ENCODE results near the gene ELAVL2. TPM values are rescaled to one million over a fixed set of nuclear protein-coding genes. Genes with fewer than 3 reads are reported as not detected.

The ELAVL2 gene
- total RNA-seq, 1 experiment from 2014 or later, result 16.3 TPM

DNA sequence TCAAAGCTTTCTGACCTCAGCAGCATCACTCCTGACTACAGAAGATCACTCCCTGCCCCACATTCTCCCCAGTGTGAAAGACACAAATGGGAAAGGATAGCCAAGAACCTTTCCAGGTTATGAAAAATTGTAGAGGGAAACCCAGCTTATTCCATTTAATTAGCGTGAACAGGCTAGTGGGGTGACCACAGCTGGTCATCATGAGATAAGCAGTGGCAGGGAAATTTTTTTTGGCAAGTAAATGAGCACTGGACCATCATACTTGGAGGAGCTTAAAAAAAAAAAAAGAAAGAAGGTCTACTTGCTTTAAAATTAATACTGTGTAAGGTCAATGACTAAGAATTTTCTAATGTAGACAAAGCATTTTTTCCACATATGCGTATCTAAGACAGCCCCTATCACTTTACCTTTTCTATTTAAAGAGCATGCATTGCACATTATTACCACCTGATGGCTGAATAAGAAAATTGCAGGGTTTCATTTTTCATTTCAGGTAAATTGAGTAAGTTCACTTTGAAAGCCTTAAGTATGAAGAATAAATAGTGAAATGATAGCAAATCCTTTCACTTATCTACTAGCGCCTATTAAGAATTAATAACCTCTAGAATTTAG, 123.6 kb downstream of the ELAVL2 start:
- no peaks in the 10 kb centered on the region for H3F3A ChIP-seq (ENCODE audit: low read length, unreplicated experiment)
- H3K4me1 ChIP-seq (ENCODE audit: insufficient read depth, low read length), result peaks cover 58% of the 10 kb centered on the region
- H3K9me3 ChIP-seq (ENCODE audit: low read length), result no peaks in the 10 kb centered on the region
- peak overlapping the region; percentile 52 for H3K27ac ChIP-seq (ENCODE audit: low read length)
- POLR2A ChIA-PET (ENCODE audit: unreplicated experiment), result interaction anchor here (0.6 kb wide), 3 partner anchors 120 to 1192 kb away, joined by 3 to 4 read pairs (median 3); no protein-coding TSS in a partner anchor
- no TSS peak for BruUV-seq (replicated peaks)
- no peaks in the 10 kb centered on the region for H4K20me1 ChIP-seq (ENCODE audit: low read length)
- intact Hi-C loops (cut with micrococcal nuclease), result loop anchor here (1.0 to 10.0 kb wide), 6 partner anchors 80 to 1178 kb away; no protein-coding TSS in a partner anchor
- no peak overlapping the region for H2AFZ ChIP-seq (ENCODE audit: low read length)
- H3K9ac ChIP-seq (ENCODE audit: low read length), result peak overlapping the region; percentile 18
- peak; percentile 44 for ATAC-seq
- CTCF ChIA-PET, result interaction anchor here (0.6 to 0.9 kb wide), 12 partner anchors 15 to 1574 kb away, joined by 3 to 17 read pairs (median 4); no protein-coding TSS in a partner anchor
- no peaks in the 10 kb centered on the region for H3K36me3 ChIP-seq (ENCODE audit: low read depth, low read length)
- H3K27me3 ChIP-seq (ENCODE audit: low read length), result no peaks in the 10 kb centered on the region
- TF ChIP-seq EZH2 (IDR thresholded peaks at IDR 0.05; ENCODE audit: low read length, unreplicated experiment), result no peak
- TF ChIP-seq, protein P1, sequence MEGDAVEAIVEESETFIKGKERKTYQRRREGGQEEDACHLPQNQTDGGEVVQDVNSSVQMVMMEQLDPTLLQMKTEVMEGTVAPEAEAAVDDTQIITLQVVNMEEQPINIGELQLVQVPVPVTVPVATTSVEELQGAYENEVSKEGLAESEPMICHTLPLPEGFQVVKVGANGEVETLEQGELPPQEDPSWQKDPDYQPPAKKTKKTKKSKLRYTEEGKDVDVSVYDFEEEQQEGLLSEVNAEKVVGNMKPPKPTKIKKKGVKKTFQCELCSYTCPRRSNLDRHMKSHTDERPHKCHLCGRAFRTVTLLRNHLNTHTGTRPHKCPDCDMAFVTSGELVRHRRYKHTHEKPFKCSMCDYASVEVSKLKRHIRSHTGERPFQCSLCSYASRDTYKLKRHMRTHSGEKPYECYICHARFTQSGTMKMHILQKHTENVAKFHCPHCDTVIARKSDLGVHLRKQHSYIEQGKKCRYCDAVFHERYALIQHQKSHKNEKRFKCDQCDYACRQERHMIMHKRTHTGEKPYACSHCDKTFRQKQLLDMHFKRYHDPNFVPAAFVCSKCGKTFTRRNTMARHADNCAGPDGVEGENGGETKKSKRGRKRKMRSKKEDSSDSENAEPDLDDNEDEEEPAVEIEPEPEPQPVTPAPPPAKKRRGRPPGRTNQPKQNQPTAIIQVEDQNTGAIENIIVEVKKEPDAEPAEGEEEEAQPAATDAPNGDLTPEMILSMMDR (conservative IDR thresholded peaks at IDR 0.05; ENCODE audit: low read depth, low read length), result peak; percentile 70
- DNase-seq, result peak; percentile 71
- H3K79me2 ChIP-seq (ENCODE audit: low read length), result peaks cover 12% of the 10 kb centered on the region
- H3K4me3 ChIP-seq (ENCODE audit: low read length), result no peak overlapping the region
- no peaks in the 10 kb centered on the region for H3K9me2 ChIP-seq (replicated peaks; ENCODE audit: low read length)
- H3K4me2 ChIP-seq (ENCODE audit: low read length), result no peak overlapping the region

DNA sequence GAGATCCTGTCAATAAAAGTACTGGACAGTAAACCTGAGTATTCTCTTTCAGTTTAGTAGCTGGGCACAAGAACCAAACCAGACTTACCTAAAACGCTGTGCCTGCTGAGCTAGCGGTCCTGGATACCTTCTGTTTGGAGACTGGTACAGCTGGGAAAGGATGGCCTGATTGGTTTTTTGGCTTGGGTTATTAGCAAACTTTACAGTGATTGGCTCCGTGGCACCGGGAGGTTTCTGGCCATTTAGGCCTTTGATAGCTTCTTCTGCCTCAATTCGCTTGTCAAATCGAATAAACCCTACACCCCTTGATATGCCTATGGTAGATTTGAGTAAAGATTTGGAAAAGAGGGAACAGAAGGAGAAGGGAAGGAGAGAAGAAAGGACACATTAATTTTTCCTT, 124.7 kb downstream of the ELAVL2 start:
- Histone ChIP-seq H3K4me2 (ENCODE audit: low read length) (no peak overlapping the region), H3K9ac (ENCODE audit: low read length) (no peak overlapping the region), H3K79me2 (ENCODE audit: low read length) (peaks cover 18% of the 10 kb centered on the region), H2AFZ (ENCODE audit: low read length) (no peak overlapping the region), H3K4me3 (ENCODE audit: low read length) (no peak overlapping the region), H3F3A (ENCODE audit: low read length, unreplicated experiment) (no peaks in the 10 kb centered on the region), H3K27me3 (ENCODE audit: low read length) (no peaks in the 10 kb centered on the region), H3K9me3 (ENCODE audit: low read length) (no peaks in the 10 kb centered on the region), H3K9me2 (replicated peaks; ENCODE audit: low read length) (no peaks in the 10 kb centered on the region), H3K36me3 (ENCODE audit: low read depth, low read length) (no peaks in the 10 kb centered on the region), H3K4me1 (ENCODE audit: insufficient read depth, low read length) (peaks cover 59% of the 10 kb centered on the region), H3K27ac (ENCODE audit: low read length) (no peak overlapping the region), H4K20me1 (ENCODE audit: low read length) (no peaks in the 10 kb centered on the region)
- no TSS peak for BruUV-seq (replicated peaks)
- ATAC-seq (no peak), DNase-seq (no peak)
- TF ChIP-seq EZH2 (IDR thresholded peaks at IDR 0.05; ENCODE audit: low read length, unreplicated experiment) (no peak), EZH2phosphoT487 (IDR thresholded peaks at IDR 0.05; ENCODE audit: borderline replicate concordance, low read length) (no peak)
- TF ChIP-seq, protein P1 (conservative IDR thresholded peaks at IDR 0.05; ENCODE audit: low read depth, low read length), result no peak
- CTCF ChIA-PET, result interaction anchor here (0.6 kb wide), 1 partner anchor 358 kb away, joined by 3 read pairs; no protein-coding TSS in a partner anchor
- POLR2A ChIA-PET (ENCODE audit: unreplicated experiment), result no interaction called here
- intact Hi-C loops (cut with micrococcal nuclease), result loop anchor here (10.0 kb wide), 2 partner anchors 356 to 1176 kb away; no protein-coding TSS in a partner anchor

DNA sequence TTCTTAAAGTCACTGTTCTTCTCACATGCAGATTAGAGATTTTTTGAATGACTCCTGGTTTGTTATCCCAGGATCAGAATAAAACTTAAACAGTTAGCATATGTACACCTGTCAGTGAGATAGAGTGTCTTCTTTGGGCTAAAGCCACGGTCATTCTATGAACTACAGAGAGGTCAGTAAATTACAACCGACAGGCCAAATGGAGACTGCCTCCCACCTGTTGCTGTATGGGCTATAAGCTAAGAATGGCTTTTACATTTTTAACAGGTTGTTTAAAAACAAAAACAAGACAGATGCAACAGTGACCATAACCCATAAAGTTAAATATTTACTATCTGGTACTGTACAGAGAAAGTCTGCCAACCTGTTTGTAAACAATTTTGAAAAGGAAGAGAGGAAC, 125.7 kb downstream of the ELAVL2 start:
- H4K20me1 ChIP-seq (ENCODE audit: low read length), result no peaks in the 10 kb centered on the region
- POLR2A ChIA-PET (ENCODE audit: unreplicated experiment), result interaction anchor here (0.6 kb wide), 1 partner anchor 14 kb away, joined by 5 read pairs; no protein-coding TSS in a partner anchor
- H3K4me1 ChIP-seq (ENCODE audit: insufficient read depth, low read length), result peaks cover 59% of the 10 kb centered on the region
- H3K27ac ChIP-seq (ENCODE audit: low read length), result no peak overlapping the region
- no peak overlapping the region for H2AFZ ChIP-seq (ENCODE audit: low read length)
- DNase-seq (no peak), ATAC-seq (no peak)
- no peak overlapping the region for H3K9ac ChIP-seq (ENCODE audit: low read length)
- H3F3A ChIP-seq (ENCODE audit: low read length, unreplicated experiment), result no peaks in the 10 kb centered on the region
- TF ChIP-seq EZH2phosphoT487 (IDR thresholded peaks at IDR 0.05; ENCODE audit: borderline replicate concordance, low read length) (no peak), EZH2 (IDR thresholded peaks at IDR 0.05; ENCODE audit: low read length, unreplicated experiment) (no peak)
- TF ChIP-seq, protein P1 (conservative IDR thresholded peaks at IDR 0.05; ENCODE audit: low read depth, low read length), result no peak
- H3K4me2 ChIP-seq (ENCODE audit: low read length), result no peak overlapping the region
- no TSS peak for BruUV-seq (replicated peaks)
- CTCF ChIA-PET, result no interaction called here
- H3K9me3 ChIP-seq (ENCODE audit: low read length), result no peaks in the 10 kb centered on the region
- no peak overlapping the region for H3K4me3 ChIP-seq (ENCODE audit: low read length)
- H3K36me3 ChIP-seq (ENCODE audit: low read depth, low read length), result no peaks in the 10 kb centered on the region
- H3K9me2 ChIP-seq (replicated peaks; ENCODE audit: low read length), result no peaks in the 10 kb centered on the region
- intact Hi-C loops (cut with micrococcal nuclease), result loop anchor here (10.0 kb wide), 2 partner anchors 356 to 1176 kb away; no protein-coding TSS in a partner anchor
- H3K79me2 ChIP-seq (ENCODE audit: low read length), result peaks cover 18% of the 10 kb centered on the region
- no peaks in the 10 kb centered on the region for H3K27me3 ChIP-seq (ENCODE audit: low read length)

Measured in PC-3 (cell line).